Liver (tissue), 3 donors: ENCODE results near the gene NCK1.

Experiments
- ATF3 ChIP-seq: IDR thresholded peaks from 2 replicates; pipeline ENCODE4 v1.6.1; 2016; ENCODE audit warnings: antibody characterized with exemption
- CTCF ChIP-seq: fragments of 150-350 bp; IDR thresholded peaks from 2 replicates; pipeline ENCODE4 v1.5.1; 2017; ENCODE audit warnings: improper control_type of control experiment, low read depth, low read length; ENCODE audit not compliant: missing input control
- EGR1 ChIP-seq, 2 donors: IDR thresholded peaks; 2 replicates each; pipeline ENCODE4 v1.6.1; 2016 to 2018; ENCODE audit warnings: antibody characterized with exemption in 2 of 2, low read depth in 2 of 2
- GABPA ChIP-seq, 2 donors: IDR thresholded peaks in 1 of 2; conservative IDR thresholded peaks in 1 of 2; 2 replicates each; pipeline ENCODE4 v1.6.1; 2016; ENCODE audit warnings: antibody characterized with exemption in 2 of 2, mild to moderate bottlenecking in 1 of 2, moderate library complexity in 1 of 2
- JUND ChIP-seq, 2 donors: IDR thresholded peaks; 2 replicates each; pipeline ENCODE4 v1.6.1; 2016; ENCODE audit warnings: antibody characterized with exemption in 2 of 2
- NR2F2 ChIP-seq: IDR thresholded peaks from 2 replicates; pipeline ENCODE4 v1.6.1; 2016; ENCODE audit warnings: antibody characterized with exemption
- RAD21 ChIP-seq, 2 donors: IDR thresholded peaks; 2 replicates each; pipeline ENCODE4 v1.6.1; 2016; ENCODE audit warnings: antibody characterized with exemption in 2 of 2, mild to moderate bottlenecking in 2 of 2
- REST ChIP-seq: IDR thresholded peaks from 2 replicates; pipeline ENCODE4 v1.6.1; 2016; ENCODE audit warnings: antibody characterized with exemption, mild to moderate bottlenecking
- SP1 ChIP-seq: IDR thresholded peaks from 2 replicates; pipeline ENCODE4 v1.6.1; 2018; ENCODE audit warnings: antibody characterized with exemption, mild to moderate bottlenecking
- TAF1 ChIP-seq: conservative IDR thresholded peaks from 2 replicates; pipeline ENCODE4 v1.6.1; 2016; ENCODE audit warnings: antibody characterized with exemption, mild to moderate bottlenecking
- TF ChIP-seq, protein P1 (sequence below): IDR thresholded peaks from 2 replicates; pipeline ENCODE4 v1.6.1; 2016; ENCODE audit warnings: antibody characterized with exemption
- TF ChIP-seq, protein P2 (sequence below): IDR thresholded peaks from 2 replicates; pipeline ENCODE4 v1.6.1; 2016; ENCODE audit warnings: antibody characterized with exemption
- donor health status: healthy.
- donor health status: healthy.

GRCh38 chr3:136988651-136989050 is 126.6 kb downstream of the NCK1 start:
- TF ChIP-seq CTCF (no peak), SP1 (no peak), REST (no peak), NR2F2 (no peak), RAD21 (IDR thresholded peaks at IDR 0.05) (no peak), ATF3 (no peak), TAF1 (no peak), GABPA (IDR thresholded peaks at IDR 0.05 in 1 of 2, conservative IDR thresholded peaks at IDR 0.05 in 1 of 2) (no peak), EGR1 (IDR thresholded peaks at IDR 0.05; ENCODE audit: low read depth in 2 of 2) (no peak), JUND (IDR thresholded peaks at IDR 0.05) (no peak)
- TF ChIP-seq, protein P1, sequence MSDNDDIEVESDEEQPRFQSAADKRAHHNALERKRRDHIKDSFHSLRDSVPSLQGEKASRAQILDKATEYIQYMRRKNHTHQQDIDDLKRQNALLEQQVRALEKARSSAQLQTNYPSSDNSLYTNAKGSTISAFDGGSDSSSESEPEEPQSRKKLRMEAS, result no peak
- TF ChIP-seq, protein P2, sequence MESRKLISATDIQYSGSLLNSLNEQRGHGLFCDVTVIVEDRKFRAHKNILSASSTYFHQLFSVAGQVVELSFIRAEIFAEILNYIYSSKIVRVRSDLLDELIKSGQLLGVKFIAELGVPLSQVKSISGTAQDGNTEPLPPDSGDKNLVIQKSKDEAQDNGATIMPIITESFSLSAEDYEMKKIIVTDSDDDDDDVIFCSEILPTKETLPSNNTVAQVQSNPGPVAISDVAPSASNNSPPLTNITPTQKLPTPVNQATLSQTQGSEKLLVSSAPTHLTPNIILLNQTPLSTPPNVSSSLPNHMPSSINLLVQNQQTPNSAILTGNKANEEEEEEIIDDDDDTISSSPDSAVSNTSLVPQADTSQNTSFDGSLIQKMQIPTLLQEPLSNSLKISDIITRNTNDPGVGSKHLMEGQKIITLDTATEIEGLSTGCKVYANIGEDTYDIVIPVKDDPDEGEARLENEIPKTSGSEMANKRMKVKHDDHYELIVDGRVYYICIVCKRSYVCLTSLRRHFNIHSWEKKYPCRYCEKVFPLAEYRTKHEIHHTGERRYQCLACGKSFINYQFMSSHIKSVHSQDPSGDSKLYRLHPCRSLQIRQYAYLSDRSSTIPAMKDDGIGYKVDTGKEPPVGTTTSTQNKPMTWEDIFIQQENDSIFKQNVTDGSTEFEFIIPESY, result no peak
